Upper lobe of right lung (tissue), 1 donor: ENCODE measurements around the gene DOK3. TPM values are rescaled to one million over a fixed set of nuclear protein-coding genes. Genes with fewer than 3 reads are reported as not detected.

Experiments
- ATAC-seq: fragments of 200-7000 bp; cut with Tn5 transposase; one replicate; pipeline ENCODE4 v1.9.1; 2020; ENCODE audit warnings: mild to moderate bottlenecking, moderate library complexity
- DNase-seq: peaks from one replicate; pipeline ENCODE4 v3.0.0-alpha.2; 2020
- H3K27ac ChIP-seq: fragments of 200-600 bp; one replicate; pipeline ENCODE4 v1.8.0; 2022
- H3K27me3 ChIP-seq: fragments of 200-600 bp; one replicate; pipeline ENCODE4 v1.8.0; 2022; ENCODE audit warnings: mild to moderate bottlenecking
- H3K36me3 ChIP-seq: fragments of 200-600 bp; one replicate; pipeline ENCODE4 v1.8.0; 2022
- H3K4me1 ChIP-seq: fragments of 200-600 bp; one replicate; pipeline ENCODE4 v1.8.0; 2022
- H3K4me3 ChIP-seq: fragments of 200-600 bp; one replicate; pipeline ENCODE4 v1.8.0; 2022; ENCODE audit warnings: mild to moderate bottlenecking
- H3K9me3 ChIP-seq: fragments of 200-600 bp; one replicate; pipeline ENCODE4 v1.8.0; 2022
- CTCF ChIP-seq: fragments of 200-600 bp; IDR thresholded peaks from one replicate; pipeline ENCODE4 v1.8.0; 2022; ENCODE audit warnings: antibody characterized with exemption
- intact Hi-C: fragments of 100-400 bp; cut with DNase I; formaldehyde crosslinking; loops from one replicate; pipeline ENCODE4 v1.11.0; 2022
- total RNA-seq: library from RNA; stranded (reverse); fragmentation: NEBNext Ultra II Directional; extraction: Animal tissue kit (Norgen Biotek cat#: 25700); gene quantifications from one replicate; pipeline ENCODE4 v1.2.1, GENCODE V29; 2021
- donor health status: DM: no; HTN: yes; CAD: no; lungs with severe emphysema.

The DOK3 gene
- total RNA-seq, 1 donor from 2014 or later: 45.6 TPM

DNA sequence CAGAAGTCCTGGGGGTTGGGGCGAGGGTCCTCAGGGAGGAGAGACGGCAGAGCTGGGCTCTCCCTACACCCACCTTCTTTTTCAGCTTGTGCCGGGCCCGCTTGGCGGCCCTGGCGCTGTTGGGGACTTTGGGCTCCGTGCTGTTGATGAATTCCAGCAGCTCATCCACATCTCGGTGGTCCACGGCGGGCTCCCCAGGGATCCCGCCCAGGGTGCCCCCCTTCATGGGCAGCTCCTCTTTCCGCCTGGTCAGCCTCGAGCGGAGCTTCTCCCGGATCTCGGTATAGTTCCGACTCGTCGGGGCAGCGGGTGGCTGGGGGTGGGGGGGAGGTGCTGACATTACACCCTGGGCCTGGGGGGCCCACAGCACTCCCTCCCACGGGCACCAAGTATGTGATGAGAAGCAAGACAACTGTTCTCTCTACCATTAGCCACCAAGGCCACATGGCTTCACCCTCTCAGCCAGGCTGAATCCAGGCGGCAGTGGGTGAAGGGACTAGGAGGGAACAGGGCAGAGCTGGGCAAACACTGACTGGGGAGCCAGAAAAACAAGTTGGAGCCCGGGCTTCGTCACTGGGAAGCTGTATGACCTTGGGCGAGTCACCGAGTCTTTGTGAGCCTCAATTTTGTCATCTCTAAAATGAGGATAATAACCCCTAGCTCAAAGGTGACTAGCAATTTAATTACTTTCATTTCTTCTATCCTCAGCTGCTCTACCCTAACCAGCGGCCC, 21.7 kb upstream of the DOK3 start:
- Histone ChIP-seq H3K27ac (no peak overlapping the region), H3K36me3 (peaks cover 87% of the 10 kb centered on the region), H3K27me3 (no peaks in the 10 kb centered on the region), H3K9me3 (no peaks in the 10 kb centered on the region), H3K4me3 (no peak overlapping the region), H3K4me1 (no peaks in the 10 kb centered on the region)
- TF ChIP-seq CTCF: no peak
- intact Hi-C loops: no loop called here
- ATAC-seq (no peak), DNase-seq (no peak)

DNA sequence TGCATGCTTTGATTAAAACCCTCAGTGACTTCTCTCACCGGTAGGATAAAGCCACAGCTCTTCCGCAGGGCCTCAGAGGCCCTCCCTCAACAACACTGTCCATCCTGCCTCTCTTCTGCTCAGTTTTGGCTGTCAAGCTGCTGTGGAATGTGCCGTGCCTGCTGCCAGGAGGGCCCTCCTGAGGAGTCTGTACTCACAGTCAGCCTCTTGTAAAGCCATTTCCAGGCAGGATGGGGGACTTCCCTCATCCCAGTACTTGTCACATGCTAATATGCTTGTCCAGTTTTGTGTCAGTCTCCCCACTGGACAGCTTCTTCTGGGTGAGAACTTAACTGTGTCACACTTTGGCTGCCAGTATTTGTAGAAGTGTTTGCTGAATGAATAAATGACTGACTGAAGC, 21.0 kb upstream of the DOK3 start:
- no peaks in the 10 kb centered on the region for H3K27me3 ChIP-seq
- TF ChIP-seq CTCF: no peak
- H3K4me3 ChIP-seq: no peak overlapping the region
- intact Hi-C loops: no loop called here
- ATAC-seq: peak; percentile 70
- DNase-seq: peak; percentile 26
- no peaks in the 10 kb centered on the region for H3K4me1 ChIP-seq
- no peak overlapping the region for H3K27ac ChIP-seq
- no peaks in the 10 kb centered on the region for H3K9me3 ChIP-seq
- peaks cover 87% of the 10 kb centered on the region for H3K36me3 ChIP-seq

DNA sequence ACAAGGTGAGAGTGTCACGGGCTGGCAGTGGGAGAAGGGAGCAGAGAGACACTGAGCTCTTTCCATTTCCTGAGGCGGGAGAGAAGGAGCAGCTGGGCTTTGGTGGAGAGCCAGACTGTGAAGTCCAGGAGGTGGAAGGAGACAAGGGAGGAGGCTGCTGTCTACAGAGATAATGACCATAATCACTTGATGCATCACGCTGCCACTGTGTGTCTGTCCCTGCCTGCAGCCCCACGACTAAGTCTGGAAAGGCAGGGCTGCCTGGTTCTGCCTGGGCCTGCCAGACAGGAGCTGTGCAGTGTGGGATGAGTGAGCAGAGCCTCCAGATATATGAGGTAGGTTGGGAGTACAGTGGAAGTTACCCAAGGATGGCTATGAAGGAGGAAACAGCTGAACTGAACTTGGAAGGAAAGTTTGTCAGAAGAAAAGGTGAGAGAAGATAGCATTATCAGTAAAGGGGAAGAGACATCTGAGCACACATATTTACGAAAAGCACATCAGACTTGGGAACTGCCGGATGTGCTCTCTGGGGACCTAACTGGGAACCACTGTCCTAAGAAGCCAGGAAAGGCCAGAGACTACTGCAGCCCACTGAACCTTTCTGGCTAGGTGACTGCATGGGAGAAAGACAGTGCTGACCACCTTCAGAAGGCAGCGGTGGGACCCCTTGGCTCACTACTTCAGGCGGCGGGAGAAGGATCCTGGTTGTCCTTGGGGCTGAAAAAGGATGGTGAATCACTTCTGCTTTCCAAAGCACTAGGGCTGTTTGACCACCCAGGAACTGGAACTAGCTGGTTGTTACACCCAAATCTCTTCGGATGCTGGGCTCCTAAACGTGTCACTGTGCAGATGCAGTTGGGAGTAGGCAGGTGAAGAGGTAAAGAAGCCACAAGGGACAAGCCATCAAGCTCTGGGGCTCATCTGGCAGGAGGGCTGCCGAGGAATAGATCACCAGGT, 19.9 kb upstream of the DOK3 start:
- Histone ChIP-seq H3K36me3 (peaks cover 89% of the 10 kb centered on the region), H3K27ac (no peak overlapping the region), H3K4me1 (no peaks in the 10 kb centered on the region), H3K27me3 (no peaks in the 10 kb centered on the region), H3K4me3 (no peak overlapping the region), H3K9me3 (no peaks in the 10 kb centered on the region)
- no peak for ATAC-seq
- no peak for TF ChIP-seq CTCF
- intact Hi-C loops: no loop called here
- peak; percentile 32 for DNase-seq

- Histone ChIP-seq H3K27ac (no peak overlapping the region), H3K4me1 (no peaks in the 10 kb centered on the region), H3K27me3 (no peaks in the 10 kb centered on the region), H3K36me3 (peaks cover 89% of the 10 kb centered on the region), H3K4me3 (no peak overlapping the region), H3K9me3 (no peaks in the 10 kb centered on the region)
- DNase-seq (peak; percentile 29), ATAC-seq (no peak)
- intact Hi-C loops: no loop called here
- TF ChIP-seq CTCF: no peak
Observed at GRCh38 chr5:177528631-177529030, 19.0 kb upstream of the DOK3 start.

DNA sequence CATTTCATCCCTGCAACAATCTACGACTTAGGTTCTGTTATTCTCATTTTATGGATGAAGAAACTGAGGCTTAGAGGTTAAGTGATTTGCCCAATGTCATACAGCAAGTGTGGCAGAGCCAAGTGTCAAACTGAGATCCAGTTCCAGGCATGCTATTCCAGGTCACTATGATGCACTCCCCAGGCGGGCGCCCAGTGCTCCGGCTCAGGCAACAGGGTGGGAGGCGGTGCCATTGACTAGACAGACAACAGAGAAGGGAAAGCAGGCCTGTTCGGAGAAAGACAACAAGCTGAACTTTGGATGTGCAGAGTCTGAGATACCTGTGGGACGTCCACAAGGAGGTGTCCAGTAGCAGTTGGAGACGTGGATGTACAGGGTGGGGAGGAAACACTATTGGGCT, 18.0 kb upstream of the DOK3 start:
- DNase-seq (peak; percentile 31), ATAC-seq (no peak)

More for the DNA sequence above, 18.0 kb upstream of the DOK3 start:
- Histone ChIP-seq H3K27ac (no peak overlapping the region), H3K4me1 (no peaks in the 10 kb centered on the region), H3K9me3 (no peaks in the 10 kb centered on the region), H3K4me3 (no peak overlapping the region), H3K27me3 (no peaks in the 10 kb centered on the region), H3K36me3 (peaks cover 94% of the 10 kb centered on the region)
- intact Hi-C loops: no loop called here
- TF ChIP-seq CTCF: no peak
